Suprapubic skin (tissue), 4 donors: Measurements from ENCODE around the gene CDKL1.

ENCODE experiments used
- CTCF ChIP-seq, 2 donors: fragments of 200-600 bp in 1 of 2; fragments of 450-650 bp in 1 of 2; sonication (generic) in 1 of 2; IDR thresholded peaks; one replicate each; pipeline ENCODE4 v1.5.1; 2016 to 2019; ENCODE audit warnings: antibody characterized with exemption in 2 of 2, mild to moderate bottlenecking in 1 of 2, moderate library complexity in 1 of 2
- EP300 ChIP-seq: sonication (generic); formaldehyde crosslinking; IDR thresholded peaks from one replicate; pipeline ENCODE4 v1.6.1; 2017; ENCODE audit warnings: antibody characterized with exemption
- POLR2A ChIP-seq, 2 donors: fragments of 450-650 bp; IDR thresholded peaks; one replicate each; pipeline ENCODE4 v1.6.1; 2017; ENCODE audit warnings: antibody characterized with exemption in 2 of 2, mild to moderate bottlenecking in 2 of 2, moderate library complexity in 2 of 2
- POLR2AphosphoS5 ChIP-seq, 3 donors: sonication (generic); formaldehyde crosslinking; IDR thresholded peaks; one replicate each; pipeline ENCODE4 v1.6.1; 2017; ENCODE audit warnings: antibody characterized with exemption in 3 of 3

GRCh38 chr14:50353126-50353525 lies 43.6 kb downstream of the CDKL1 start:
- no peak for TF ChIP-seq POLR2A (IDR thresholded peaks at IDR 0.05)
- TF ChIP-seq POLR2AphosphoS5 (IDR thresholded peaks at IDR 0.05): no peak
- no peak for TF ChIP-seq CTCF (IDR thresholded peaks at IDR 0.05)
- TF ChIP-seq EP300: no peak
